IPS-15b (cell line): ENCODE measurements around the gene FCMR.

ENCODE experiments used
- H3K27me3 ChIP-seq: one replicate; pipeline ENCODE4 v1.6.1; 2013; ENCODE audit warnings: low read length; ENCODE audit not compliant: control insufficient read depth, insufficient read depth
- H3K36me3 ChIP-seq: one replicate; pipeline ENCODE4 v1.6.1; 2013; ENCODE audit warnings: low read length; ENCODE audit not compliant: control insufficient read depth, insufficient read depth
- H3K4me1 ChIP-seq: one replicate; pipeline ENCODE4 v1.6.1; 2013; ENCODE audit warnings: mild to moderate bottlenecking, low read length; ENCODE audit not compliant: control insufficient read depth, insufficient read depth
- H3K4me3 ChIP-seq: one replicate; pipeline ENCODE4 v1.5.1; 2013; ENCODE audit warnings: low read depth, low read length
- H3K9ac ChIP-seq: one replicate; pipeline ENCODE4 v1.6.1; 2013; ENCODE audit warnings: low read depth, mild to moderate bottlenecking, low read length
- H3K9me3 ChIP-seq: one replicate; pipeline ENCODE4 v1.6.1; 2013; ENCODE audit warnings: mild to moderate bottlenecking, low read length; ENCODE audit not compliant: control insufficient read depth, insufficient read depth

Gene FCMR, protein sequence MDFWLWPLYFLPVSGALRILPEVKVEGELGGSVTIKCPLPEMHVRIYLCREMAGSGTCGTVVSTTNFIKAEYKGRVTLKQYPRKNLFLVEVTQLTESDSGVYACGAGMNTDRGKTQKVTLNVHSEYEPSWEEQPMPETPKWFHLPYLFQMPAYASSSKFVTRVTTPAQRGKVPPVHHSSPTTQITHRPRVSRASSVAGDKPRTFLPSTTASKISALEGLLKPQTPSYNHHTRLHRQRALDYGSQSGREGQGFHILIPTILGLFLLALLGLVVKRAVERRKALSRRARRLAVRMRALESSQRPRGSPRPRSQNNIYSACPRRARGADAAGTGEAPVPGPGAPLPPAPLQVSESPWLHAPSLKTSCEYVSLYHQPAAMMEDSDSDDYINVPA

DNA sequence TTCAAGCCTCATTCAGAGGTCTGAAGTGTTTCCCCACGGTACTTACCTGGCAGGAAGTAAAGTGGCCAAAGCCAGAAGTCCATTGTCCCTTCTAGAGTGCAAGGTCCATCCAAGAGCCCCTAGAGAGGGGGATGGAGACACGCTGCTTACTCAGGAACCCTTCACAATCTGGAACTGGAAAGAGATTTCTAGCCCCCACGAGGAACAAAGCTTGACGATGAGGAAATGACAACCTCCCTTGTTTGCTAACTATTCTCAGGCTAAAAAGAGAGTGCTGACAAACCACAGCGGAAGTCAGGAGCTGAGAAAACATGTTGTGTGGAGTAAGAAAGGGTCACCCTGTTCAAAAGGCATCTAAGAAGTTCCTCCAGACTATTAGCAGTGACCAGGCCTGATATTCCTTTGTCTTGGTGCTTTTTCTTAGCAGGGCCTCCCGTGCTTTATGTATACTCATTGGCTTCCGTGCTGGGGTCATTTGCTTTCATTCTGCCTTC lies at the start of gene FCMR:
TSS of gene FCMR (minus strand) at position 170 of the 494 bp plus-strand sequence. CDS start at position 83, 87 bp downstream.
- H3K36me3 ChIP-seq = no peaks in the 10 kb centered on the region
- H3K9ac ChIP-seq = no peak within 1 kb of the TSS
- H3K4me1 ChIP-seq = no peaks in the 10 kb centered on the region
- no peak within 1 kb of the TSS for H3K4me3 ChIP-seq
- no peaks in the 10 kb centered on the region for H3K27me3 ChIP-seq
- H3K9me3 ChIP-seq = no peaks in the 10 kb centered on the region

DNA sequence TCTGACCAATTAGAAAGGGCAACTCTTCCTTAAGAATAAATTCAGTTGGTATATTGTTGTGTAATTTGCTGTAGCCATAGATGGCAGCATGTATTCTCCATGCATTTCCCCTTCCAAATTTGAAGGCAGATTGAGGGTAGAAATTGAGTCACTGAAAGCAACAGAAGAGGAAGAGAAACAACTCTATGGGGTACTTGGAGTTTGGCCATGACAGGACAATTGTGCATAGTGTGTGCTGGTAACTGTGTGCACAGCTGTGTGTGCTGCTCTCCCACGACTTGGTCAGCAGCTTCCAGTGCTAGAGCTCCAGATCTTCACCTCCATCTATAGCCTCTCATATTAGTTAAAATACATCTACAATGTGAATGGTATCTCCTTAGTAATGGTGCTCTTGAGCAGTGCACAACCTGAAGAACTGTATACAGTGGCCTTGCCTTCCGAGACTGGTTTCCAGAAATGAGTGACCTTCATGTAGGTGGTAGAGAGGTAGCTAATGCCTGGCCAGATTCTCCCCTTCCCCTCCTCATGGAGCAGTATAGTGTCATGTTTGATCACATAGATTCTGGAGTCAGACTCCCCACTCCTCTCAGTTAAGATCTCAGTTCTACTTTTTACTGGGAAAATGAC lies 49.4 kb upstream of the FCMR start:
- Histone ChIP-seq H3K4me3 (no peak overlapping the region), H3K4me1 (no peaks in the 10 kb centered on the region), H3K36me3 (no peaks in the 10 kb centered on the region), H3K9ac (no peak overlapping the region), H3K9me3 (no peaks in the 10 kb centered on the region), H3K27me3 (no peaks in the 10 kb centered on the region)

DNA sequence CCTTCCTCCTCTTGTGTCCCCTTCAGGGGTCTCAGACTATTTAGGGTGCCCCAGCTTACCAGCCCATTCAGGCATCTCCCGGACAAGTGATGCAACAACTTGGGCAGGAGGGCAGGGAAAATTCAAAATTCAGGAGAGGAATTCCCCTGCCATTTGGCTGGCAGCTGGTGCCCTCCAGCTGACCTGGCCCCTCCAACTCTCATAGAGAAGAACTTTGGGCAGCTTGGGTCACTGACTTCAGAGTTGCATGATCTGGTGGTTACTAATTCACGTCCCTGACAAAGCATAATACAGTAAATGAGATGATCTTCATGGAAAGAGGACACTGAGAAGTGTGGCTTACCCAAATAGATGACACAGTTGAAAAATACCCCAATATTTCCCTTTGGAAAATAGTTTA lies 48.7 kb upstream of the FCMR start, which contains the start of gene FCAMR:
TSS of gene FCAMR (minus strand) at position 15 of the 400 bp plus-strand sequence. CDS start 335 bp downstream, outside the sequence.
- H3K36me3 ChIP-seq = no peaks in the 10 kb centered on the region
- no peak within 1 kb of the TSS for H3K4me3 ChIP-seq
- H3K9me3 ChIP-seq = no peaks in the 10 kb centered on the region
- H3K27me3 ChIP-seq = no peaks in the 10 kb centered on the region
- no peak within 1 kb of the TSS for H3K9ac ChIP-seq
- H3K4me1 ChIP-seq = no peaks in the 10 kb centered on the region

DNA sequence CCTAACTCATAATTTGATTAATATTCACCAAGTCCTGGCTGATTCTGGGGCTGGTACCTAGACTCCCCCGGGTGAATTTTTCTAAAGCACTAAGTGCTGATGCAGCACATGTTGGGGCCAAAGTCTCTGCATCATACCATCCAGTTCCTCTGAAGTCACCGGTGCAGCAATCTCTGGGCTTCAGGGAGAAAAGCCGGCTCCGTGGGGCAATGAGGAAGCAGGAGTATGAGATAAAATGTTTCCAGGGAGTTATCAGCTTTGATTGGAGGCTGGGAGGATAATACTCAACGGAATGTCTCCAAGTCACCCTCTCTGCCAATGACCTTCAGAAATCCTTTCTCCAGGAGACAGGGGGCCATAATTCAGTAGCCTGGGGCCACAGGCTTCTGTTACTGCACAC lies 47.3 kb upstream of the FCMR start:
- Histone ChIP-seq H3K27me3 (no peaks in the 10 kb centered on the region), H3K4me3 (no peak overlapping the region), H3K9ac (no peak overlapping the region), H3K9me3 (no peaks in the 10 kb centered on the region), H3K36me3 (no peaks in the 10 kb centered on the region), H3K4me1 (no peaks in the 10 kb centered on the region)

DNA sequence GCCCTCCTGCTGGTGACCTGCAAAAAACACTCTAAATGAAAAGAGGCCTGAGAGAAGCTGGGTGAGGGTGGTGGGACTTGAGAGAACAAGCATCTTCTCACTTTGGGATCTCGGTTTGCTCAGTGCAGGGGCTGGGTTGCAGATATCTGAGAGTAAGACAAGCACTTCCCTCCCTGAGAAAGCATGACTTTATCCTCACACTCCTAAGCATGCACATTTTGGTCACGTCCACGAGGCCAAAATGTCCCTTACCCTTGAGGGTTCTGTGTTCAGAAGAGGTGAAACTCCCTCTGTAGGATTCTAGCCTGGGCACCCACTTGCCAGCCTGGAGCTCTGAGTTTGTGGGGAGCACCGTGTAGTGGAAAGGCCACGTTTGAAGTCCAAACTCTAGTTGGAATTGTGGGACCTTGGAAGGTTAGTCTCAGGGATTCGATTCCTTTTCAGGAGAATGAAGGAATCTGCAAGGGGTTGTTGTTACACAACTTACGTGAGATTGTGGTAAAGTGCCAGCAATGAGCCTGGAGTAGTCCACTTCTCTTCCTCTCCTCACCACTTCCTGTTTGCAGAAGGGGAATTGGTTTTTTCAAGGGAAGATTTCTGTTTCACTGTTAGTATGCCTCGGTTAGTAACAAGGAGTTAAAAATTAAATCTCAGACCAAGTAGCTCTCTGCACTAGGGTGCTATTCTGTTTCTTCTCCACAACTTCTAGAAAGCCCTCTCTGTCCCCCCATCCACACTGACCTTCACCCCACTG lies 45.5 kb upstream of the FCMR start:
- Histone ChIP-seq H3K36me3 (no peaks in the 10 kb centered on the region), H3K9ac (no peak overlapping the region), H3K4me3 (no peak overlapping the region), H3K4me1 (no peaks in the 10 kb centered on the region), H3K27me3 (no peaks in the 10 kb centered on the region), H3K9me3 (no peaks in the 10 kb centered on the region)

DNA sequence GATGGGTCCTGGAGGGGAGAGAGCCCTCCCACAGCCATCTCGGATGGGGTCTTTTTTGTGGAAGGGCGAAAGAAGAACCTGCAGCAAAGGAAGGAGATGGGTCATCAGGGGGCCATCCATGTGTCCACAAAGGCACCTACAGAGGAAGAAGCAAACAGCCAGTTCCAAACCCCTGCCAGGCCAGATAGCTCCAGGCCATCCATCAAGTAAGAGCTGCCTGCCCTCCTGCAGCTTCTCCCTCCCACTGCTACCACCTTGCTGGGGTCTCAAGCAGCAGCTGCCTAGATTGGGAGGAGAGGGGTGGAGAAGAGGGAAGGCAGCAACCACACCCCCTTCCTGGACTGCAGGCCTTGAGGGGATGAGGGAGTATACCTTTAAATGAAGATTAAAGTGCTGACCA lies 44.0 kb upstream of the FCMR start:
- H3K36me3 ChIP-seq = no peaks in the 10 kb centered on the region
- H3K4me3 ChIP-seq = no peak overlapping the region
- no peaks in the 10 kb centered on the region for H3K4me1 ChIP-seq
- no peaks in the 10 kb centered on the region for H3K27me3 ChIP-seq
- no peak overlapping the region for H3K9ac ChIP-seq
- H3K9me3 ChIP-seq = no peaks in the 10 kb centered on the region

DNA sequence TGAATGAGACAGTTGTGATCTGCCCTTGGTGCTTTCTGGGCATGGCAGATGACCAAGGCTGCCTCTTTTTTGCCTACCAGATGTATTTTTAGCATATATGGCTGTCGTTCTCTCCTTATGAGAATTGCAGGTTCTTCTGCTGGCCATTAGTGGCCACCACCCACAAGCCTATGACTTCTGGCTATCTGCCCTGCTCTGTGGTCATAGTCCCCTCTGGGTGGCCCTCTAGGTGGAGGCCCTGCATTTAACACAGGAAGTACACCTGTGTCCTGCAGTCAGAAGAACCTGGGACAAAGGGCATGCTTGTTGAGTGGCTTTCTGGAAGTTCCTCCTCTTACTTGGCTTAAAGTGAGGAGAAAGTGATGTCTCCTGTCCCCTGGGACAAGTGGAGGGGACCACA lies 42.0 kb upstream of the FCMR start:
- Histone ChIP-seq H3K27me3 (no peaks in the 10 kb centered on the region), H3K4me3 (no peak overlapping the region), H3K9ac (no peak overlapping the region), H3K36me3 (no peaks in the 10 kb centered on the region), H3K9me3 (no peaks in the 10 kb centered on the region), H3K4me1 (no peaks in the 10 kb centered on the region)

DNA sequence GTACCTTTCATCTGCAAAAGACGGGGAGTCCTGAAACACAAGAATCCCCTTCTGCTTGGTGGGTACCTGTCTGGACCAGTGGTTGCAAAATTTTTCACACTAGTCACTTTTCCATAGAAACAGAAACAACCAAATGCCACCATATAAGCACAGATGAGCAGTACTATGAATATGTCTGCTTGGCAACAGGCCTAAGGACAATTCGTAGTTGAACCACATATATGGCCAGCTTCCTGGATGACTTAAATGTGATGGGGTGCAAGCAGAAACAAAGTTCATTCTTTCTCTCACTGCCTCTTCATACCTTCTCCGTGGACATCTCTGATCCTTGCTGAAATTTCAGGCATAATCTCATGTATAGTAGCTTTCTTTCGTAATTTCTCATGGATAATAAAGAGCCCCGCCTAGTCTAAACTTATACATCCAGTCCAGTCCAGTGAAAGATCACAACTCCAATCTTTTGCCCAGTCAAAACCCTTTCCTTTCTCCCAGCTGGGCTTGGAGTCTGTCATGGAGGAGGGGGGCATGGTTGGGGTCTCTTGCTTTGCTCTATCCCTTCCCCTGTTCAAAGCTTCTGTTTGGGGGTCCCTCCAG lies 41.5 kb upstream of the FCMR start:
- Histone ChIP-seq H3K4me3 (no peak overlapping the region), H3K9me3 (no peaks in the 10 kb centered on the region), H3K9ac (no peak overlapping the region), H3K27me3 (no peaks in the 10 kb centered on the region), H3K36me3 (no peaks in the 10 kb centered on the region), H3K4me1 (no peaks in the 10 kb centered on the region)

DNA sequence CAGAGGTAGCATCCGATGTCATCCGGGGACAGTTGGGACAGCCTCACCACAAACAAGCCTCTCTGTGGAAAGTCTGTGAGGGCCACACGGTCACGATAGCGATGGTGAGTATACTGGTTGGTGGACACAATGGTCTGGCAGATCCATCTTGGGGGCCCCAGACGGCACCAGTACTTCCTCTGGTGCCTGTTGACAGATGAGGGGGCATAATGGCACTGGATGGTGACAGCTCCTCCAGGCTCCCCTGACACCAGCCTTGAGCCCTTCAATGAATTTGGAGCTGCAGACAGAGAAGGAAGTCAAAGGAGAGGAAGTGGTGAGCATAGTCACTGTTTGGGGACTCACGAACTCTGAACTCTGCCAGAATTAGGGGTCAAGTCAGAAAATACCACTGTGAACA lies 40.5 kb upstream of the FCMR start:
- no peaks in the 10 kb centered on the region for H3K27me3 ChIP-seq
- no peaks in the 10 kb centered on the region for H3K9me3 ChIP-seq
- H3K4me1 ChIP-seq = no peaks in the 10 kb centered on the region
- H3K4me3 ChIP-seq = no peak overlapping the region
- no peaks in the 10 kb centered on the region for H3K36me3 ChIP-seq
- no peak overlapping the region for H3K9ac ChIP-seq

DNA sequence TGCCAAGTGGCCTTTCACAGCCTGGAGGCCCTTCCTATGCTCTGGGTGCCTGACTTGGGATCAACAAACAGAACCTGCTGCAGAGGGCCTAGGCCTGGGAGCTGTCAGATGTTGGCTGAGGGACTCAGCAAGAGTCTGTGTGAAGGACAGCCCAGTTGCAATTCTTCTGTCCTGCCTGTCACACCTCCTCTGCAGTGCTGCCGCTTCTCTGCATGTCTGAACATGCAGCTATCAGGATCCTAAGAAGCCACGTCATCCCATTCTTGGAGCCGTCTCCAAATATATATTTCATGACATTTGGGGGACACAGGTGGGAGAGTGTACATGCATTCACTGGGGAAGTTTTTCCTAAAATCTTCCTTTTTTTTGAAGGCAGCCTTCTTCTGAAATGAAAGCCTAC lies 39.9 kb upstream of the FCMR start:
- Histone ChIP-seq H3K27me3 (no peaks in the 10 kb centered on the region), H3K36me3 (no peaks in the 10 kb centered on the region), H3K4me1 (no peaks in the 10 kb centered on the region), H3K9me3 (no peaks in the 10 kb centered on the region), H3K4me3 (no peak overlapping the region), H3K9ac (no peak overlapping the region)

DNA sequence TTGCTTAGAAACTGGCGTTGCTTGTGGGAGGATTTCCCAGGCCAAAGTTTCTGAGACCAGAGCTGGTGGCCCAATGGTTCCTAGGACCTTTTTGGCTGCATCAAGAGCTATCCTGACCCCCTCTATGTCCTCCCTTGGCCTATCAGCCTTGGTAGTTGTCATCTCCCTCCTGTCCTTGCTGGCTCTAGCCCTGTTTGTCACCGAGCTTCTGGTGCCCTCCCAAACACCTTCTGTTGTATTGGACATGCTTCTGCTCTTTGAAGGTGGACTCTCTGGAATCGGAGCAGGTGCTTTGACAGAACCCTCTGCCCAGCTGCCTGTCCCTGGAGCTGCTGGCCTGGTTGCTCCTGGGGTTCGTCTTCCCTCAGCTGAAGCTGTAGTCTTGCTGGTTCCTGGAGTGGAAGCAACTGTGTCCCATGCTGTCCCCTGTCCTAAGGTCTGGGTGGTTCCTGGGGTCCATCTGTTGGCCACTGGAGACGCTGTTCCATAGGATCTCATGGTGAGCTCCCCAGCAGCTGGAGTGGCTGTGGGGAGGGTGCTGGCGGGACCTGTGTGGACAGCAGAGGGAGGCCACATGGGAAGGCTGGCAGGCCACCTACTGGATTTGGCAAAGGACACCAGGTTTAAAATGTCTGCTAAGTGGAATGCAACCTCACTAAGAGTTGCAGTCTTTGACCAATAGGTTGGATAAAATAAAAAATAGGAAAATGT lies 39.1 kb upstream of the FCMR start:
- Histone ChIP-seq H3K9me3 (no peaks in the 10 kb centered on the region), H3K4me3 (no peak overlapping the region), H3K27me3 (no peaks in the 10 kb centered on the region), H3K9ac (no peak overlapping the region), H3K36me3 (no peaks in the 10 kb centered on the region), H3K4me1 (no peaks in the 10 kb centered on the region)
